ENCODE measurements around the gene POLR1A. TPM values are rescaled to one million over a fixed set of nuclear protein-coding genes. Genes with fewer than 3 reads are reported as not detected.

The POLR1A gene
- total and polyA plus RNA-seq, 4 donors, result 3.2 to 12.3 (median 6.1) TPM

DNA sequence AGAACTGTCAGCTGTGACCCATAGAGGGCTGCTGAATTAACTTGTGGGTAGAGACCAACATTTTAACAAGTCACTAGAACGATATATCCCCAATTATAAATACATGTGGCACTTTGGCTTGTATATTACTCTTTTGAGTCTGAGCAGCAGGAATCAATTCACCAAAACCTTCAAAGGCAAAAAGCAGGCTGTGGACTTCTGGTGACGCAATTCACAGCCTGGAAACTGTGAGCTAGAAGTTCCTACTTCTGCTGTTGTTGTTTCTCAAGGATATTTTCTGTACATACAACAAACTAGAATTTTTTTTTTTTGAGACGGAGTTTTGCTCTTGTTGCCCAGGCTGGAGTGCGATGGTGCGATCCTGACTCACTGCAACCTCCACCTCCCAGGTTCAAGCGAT, 37.6 kb upstream of the POLR1A start:
- no peak for TF ChIP-seq HNF4G (IDR thresholded peaks at IDR 0.05)
- TF ChIP-seq GABPA (IDR thresholded peaks at IDR 0.05 in 1 of 2, conservative IDR thresholded peaks at IDR 0.05 in 1 of 2), result no peak
- no peak for TF ChIP-seq JUND (IDR thresholded peaks at IDR 0.05)
- no peak for TF ChIP-seq NR2F2 (IDR thresholded peaks at IDR 0.05)
- no peak for TF ChIP-seq RAD21 (IDR thresholded peaks at IDR 0.05)
- TF ChIP-seq EGR1 (IDR thresholded peaks at IDR 0.05; ENCODE audit: low read depth in 2 of 2), result no peak
- TF ChIP-seq REST (IDR thresholded peaks at IDR 0.05), result no peak
- TF ChIP-seq FOXA1 (IDR thresholded peaks at IDR 0.05), result no peak
- no peak for TF ChIP-seq FOXA2 (IDR thresholded peaks at IDR 0.05)
- no peak for TF ChIP-seq HNF4A (conservative IDR thresholded peaks at IDR 0.05)
- TF ChIP-seq TAF1 (conservative IDR thresholded peaks at IDR 0.05), result no peak
- TF ChIP-seq, protein P1, sequence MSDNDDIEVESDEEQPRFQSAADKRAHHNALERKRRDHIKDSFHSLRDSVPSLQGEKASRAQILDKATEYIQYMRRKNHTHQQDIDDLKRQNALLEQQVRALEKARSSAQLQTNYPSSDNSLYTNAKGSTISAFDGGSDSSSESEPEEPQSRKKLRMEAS (IDR thresholded peaks at IDR 0.05), result no peak
- no peak for TF ChIP-seq SP1 (IDR thresholded peaks at IDR 0.05)
- TF ChIP-seq ATF3 (IDR thresholded peaks at IDR 0.05), result no peak
- TF ChIP-seq YY1 (IDR thresholded peaks at IDR 0.05), result no peak
- no peak for TF ChIP-seq RXRA (IDR thresholded peaks at IDR 0.05)
- TF ChIP-seq ZBTB33 (IDR thresholded peaks at IDR 0.05), result no peak
- TF ChIP-seq, protein P2, sequence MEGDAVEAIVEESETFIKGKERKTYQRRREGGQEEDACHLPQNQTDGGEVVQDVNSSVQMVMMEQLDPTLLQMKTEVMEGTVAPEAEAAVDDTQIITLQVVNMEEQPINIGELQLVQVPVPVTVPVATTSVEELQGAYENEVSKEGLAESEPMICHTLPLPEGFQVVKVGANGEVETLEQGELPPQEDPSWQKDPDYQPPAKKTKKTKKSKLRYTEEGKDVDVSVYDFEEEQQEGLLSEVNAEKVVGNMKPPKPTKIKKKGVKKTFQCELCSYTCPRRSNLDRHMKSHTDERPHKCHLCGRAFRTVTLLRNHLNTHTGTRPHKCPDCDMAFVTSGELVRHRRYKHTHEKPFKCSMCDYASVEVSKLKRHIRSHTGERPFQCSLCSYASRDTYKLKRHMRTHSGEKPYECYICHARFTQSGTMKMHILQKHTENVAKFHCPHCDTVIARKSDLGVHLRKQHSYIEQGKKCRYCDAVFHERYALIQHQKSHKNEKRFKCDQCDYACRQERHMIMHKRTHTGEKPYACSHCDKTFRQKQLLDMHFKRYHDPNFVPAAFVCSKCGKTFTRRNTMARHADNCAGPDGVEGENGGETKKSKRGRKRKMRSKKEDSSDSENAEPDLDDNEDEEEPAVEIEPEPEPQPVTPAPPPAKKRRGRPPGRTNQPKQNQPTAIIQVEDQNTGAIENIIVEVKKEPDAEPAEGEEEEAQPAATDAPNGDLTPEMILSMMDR (IDR thresholded peaks at IDR 0.05; ENCODE audit: low read depth, low read length, missing input control), result no peak
- WGBS, result 93% methylated on average over 6 of the region's 6 CpGs
- Histone ChIP-seq H3K4me1 (ENCODE audit: control insufficient read depth in 4 of 4, insufficient read depth in 4 of 4, low read length in 3 of 4) (no peaks in the 10 kb centered on the region), H3K9ac (ENCODE audit: low read depth in 1 of 2, low read length in 2 of 2) (no peak overlapping the region), H3K36me3 (ENCODE audit: control insufficient read depth in 4 of 4, insufficient read depth in 3 of 4, low read depth in 1 of 4, low read length in 3 of 4) (peaks cover 7 to 76% (median 67%) of the 10 kb centered on the region in 4 donors), H3K4me3 (ENCODE audit: low read depth in 1 of 3, low read length in 3 of 3) (no peak overlapping the region), H3K27ac (ENCODE audit: low read depth in 1 of 2, low read length in 2 of 2) (no peak overlapping the region), H3K27me3 (ENCODE audit: control insufficient read depth in 4 of 4, insufficient read depth in 4 of 4, low read length in 3 of 4) (no peaks in the 10 kb centered on the region), H3K9me3 (ENCODE audit: control insufficient read depth in 4 of 4, low read length in 3 of 4) (no peaks in the 10 kb centered on the region)
- DNase-seq (ENCODE audit: low spot score), result no peak
